WTC11 (cell line): Measurements from ENCODE around the gene IFNGR2. TPM values are rescaled to one million over a fixed set of nuclear protein-coding genes. Genes with fewer than 3 reads are reported as not detected.
"Not testable (repeated sequence)": the region's sequence is repeated elsewhere in the genome, so short reads cannot be mapped to it uniquely, and the experiment has no call there.

Experiments
- ATAC-seq: fragments of 200-7000 bp; cut with Tn5 transposase; 2 replicates; pipeline ENCODE4 v1.10.0; 2021; ENCODE audit warnings: mild to moderate bottlenecking, moderate library complexity
- CTCF ChIA-PET: fragments of 300-600 bp; sonication (Branson Sonifier 250); formaldehyde crosslinking; loops from one replicate; lab custom pipeline; 2021; ENCODE audit warnings: antibody characterized with exemption; lab: Charles Lee
- POLR2A ChIA-PET: fragments of 350-600 bp; sonication (Branson Sonifier 250); formaldehyde crosslinking; loops from one replicate; lab custom pipeline; 2021; ENCODE audit warnings: antibody characterized with exemption; lab: Charles Lee
- DNase-seq: peaks from one replicate; pipeline ENCODE4 v3.0.0; 2021; ENCODE audit warnings: low spot score
- H3K27ac Mint-ChIP-seq: 2 replicates; pipeline ENCODE4 v1.8.0; 2021; ENCODE audit warnings: mixed read lengths
- H3K27me3 Mint-ChIP-seq: 2 replicates; pipeline ENCODE4 v1.8.0; 2021; ENCODE audit warnings: low read depth, mild to moderate bottlenecking, moderate library complexity, mixed read lengths
- H3K36me3 Mint-ChIP-seq: 2 replicates; pipeline ENCODE4 v1.8.0; 2021; ENCODE audit warnings: mixed read lengths
- H3K4me1 Mint-ChIP-seq: 2 replicates; pipeline ENCODE4 v1.8.0; 2022; ENCODE audit warnings: mixed read lengths
- H3K4me3 Mint-ChIP-seq: 2 replicates; pipeline ENCODE4 v1.8.0; 2021; ENCODE audit warnings: mild to moderate bottlenecking, moderate library complexity, mixed read lengths
- H3K9me3 Mint-ChIP-seq: 2 replicates; pipeline ENCODE4 v1.8.0; 2021; ENCODE audit warnings: mixed read lengths
- ATF2 ChIP-seq: sonication (generic); formaldehyde crosslinking; IDR thresholded peaks from 2 replicates; pipeline ENCODE4 v1.8.1; 2022; ENCODE audit warnings: low read depth, missing genetic modification reagents, borderline replicate concordance
- CREM ChIP-seq: sonication (generic); formaldehyde crosslinking; IDR thresholded peaks from 2 replicates; pipeline ENCODE4 v1.8.1; 2022; ENCODE audit warnings: mild to moderate bottlenecking, missing genetic modification reagents, moderate library complexity
- GABPB1 ChIP-seq: sonication (generic); formaldehyde crosslinking; IDR thresholded peaks from 2 replicates; pipeline ENCODE4 v1.8.1; 2023; ENCODE audit warnings: mild to moderate bottlenecking, missing genetic modification reagents
- MXD4 ChIP-seq: fragments of 250-450 bp; sonication (Bioruptor Pico); IDR thresholded peaks from 2 replicates; pipeline ENCODE4 v1.8.0; 2021; ENCODE audit warnings: mild to moderate bottlenecking, moderate library complexity, borderline replicate concordance
- RELA ChIP-seq: sonication (generic); formaldehyde crosslinking; IDR thresholded peaks from 2 replicates; pipeline ENCODE4 v1.8.1; 2022; ENCODE audit warnings: missing genetic modification reagents, mild to moderate bottlenecking, borderline replicate concordance
- SMAD3 ChIP-seq: sonication (generic); formaldehyde crosslinking; IDR thresholded peaks from 2 replicates; pipeline ENCODE4 v1.8.0; 2022; ENCODE audit warnings: missing genetic modification reagents, mild to moderate bottlenecking, borderline replicate concordance
- USF1 ChIP-seq: sonication (generic); formaldehyde crosslinking; IDR thresholded peaks from 2 replicates; pipeline ENCODE4 v1.8.0; 2022; ENCODE audit warnings: mild to moderate bottlenecking, missing genetic modification reagents
- ZNF219 ChIP-seq: sonication (generic); formaldehyde crosslinking; IDR thresholded peaks from 2 replicates; pipeline ENCODE4 v1.8.0; 2023; ENCODE audit warnings: missing genetic modification reagents, mild to moderate bottlenecking, borderline replicate concordance
- ZNF512 ChIP-seq: sonication (generic); formaldehyde crosslinking; IDR thresholded peaks from 2 replicates; pipeline ENCODE4 v1.8.1; 2022; ENCODE audit warnings: missing genetic modification reagents, borderline replicate concordance
- ZNF532 ChIP-seq: fragments of 250-450 bp; sonication (Bioruptor Pico); IDR thresholded peaks from 2 replicates; pipeline ENCODE4 v1.9.0; 2021; ENCODE audit warnings: mild to moderate bottlenecking, borderline replicate concordance
- ZSCAN18 ChIP-seq: fragments of 250-450 bp; sonication (Bioruptor Pico); IDR thresholded peaks from 2 replicates; pipeline ENCODE4 v2.1.2; 2022; ENCODE audit warnings: mild to moderate bottlenecking, moderate library complexity
- total RNA-seq: library from RNA; stranded (reverse); gene quantifications from 3 replicates; pipeline ENCODE4 v1.2.3, GENCODE V29; 2021
- TF ChIP-seq, protein P1 (sequence below): sonication (generic); formaldehyde crosslinking; IDR thresholded peaks from 2 replicates; pipeline ENCODE4 v1.8.1; 2023; ENCODE audit warnings: mild to moderate bottlenecking, missing genetic modification reagents, borderline replicate concordance
- TF ChIP-seq, protein P2 (sequence below): sonication (generic); formaldehyde crosslinking; IDR thresholded peaks from 2 replicates; pipeline ENCODE4 v1.8.1; 2023; ENCODE audit warnings: mild to moderate bottlenecking, missing genetic modification reagents, moderate library complexity

Gene IFNGR2
- total RNA-seq, 1 experiment from 2014 or later, result 34.1 TPM

DNA sequence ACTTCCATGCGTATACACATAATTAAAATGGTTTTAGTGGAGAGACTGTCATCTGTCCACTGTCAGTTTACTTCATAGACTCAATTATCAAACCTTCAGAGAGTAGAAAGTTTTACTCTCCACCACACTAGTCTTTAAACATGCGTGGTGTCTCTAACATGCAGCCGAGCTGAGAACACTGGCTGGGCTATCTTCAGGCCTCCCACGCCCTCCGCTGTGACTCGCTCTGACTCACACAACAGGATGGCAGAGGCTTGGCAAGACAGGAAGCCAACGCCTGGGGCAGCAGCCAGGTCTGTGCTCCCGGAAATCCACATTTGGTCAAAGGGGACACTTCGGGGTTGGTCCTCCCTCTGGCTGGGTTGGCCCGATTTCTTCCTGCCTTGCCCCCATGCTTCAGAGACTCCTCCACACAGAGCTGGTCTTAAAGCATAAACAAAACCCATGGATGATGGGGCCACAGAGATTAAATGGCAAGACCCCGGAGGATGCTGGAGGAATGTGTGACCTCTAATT, 22.7 kb upstream of the IFNGR2 start (continued):
- no peak for TF ChIP-seq ZNF532 (CRISPR knock-in tag)

- H3K27me3 Mint-ChIP-seq, H3K4me3 Mint-ChIP-seq, DNase-seq, H3K36me3 Mint-ChIP-seq, H3K9me3 Mint-ChIP-seq, ATAC-seq, H3K27ac Mint-ChIP-seq, POLR2A ChIA-PET: not testable (repeated sequence)
- H3K4me1 Mint-ChIP-seq, result peaks cover 11% of the 10 kb centered on the region
- CTCF ChIA-PET, result interaction anchor here (0.9 kb wide), 1 partner anchor 20 kb away, joined by 3 read pairs; no protein-coding TSS in a partner anchor
Observed at GRCh38 chr21:33381381-33381780, 21.8 kb upstream of the IFNGR2 start.

DNA sequence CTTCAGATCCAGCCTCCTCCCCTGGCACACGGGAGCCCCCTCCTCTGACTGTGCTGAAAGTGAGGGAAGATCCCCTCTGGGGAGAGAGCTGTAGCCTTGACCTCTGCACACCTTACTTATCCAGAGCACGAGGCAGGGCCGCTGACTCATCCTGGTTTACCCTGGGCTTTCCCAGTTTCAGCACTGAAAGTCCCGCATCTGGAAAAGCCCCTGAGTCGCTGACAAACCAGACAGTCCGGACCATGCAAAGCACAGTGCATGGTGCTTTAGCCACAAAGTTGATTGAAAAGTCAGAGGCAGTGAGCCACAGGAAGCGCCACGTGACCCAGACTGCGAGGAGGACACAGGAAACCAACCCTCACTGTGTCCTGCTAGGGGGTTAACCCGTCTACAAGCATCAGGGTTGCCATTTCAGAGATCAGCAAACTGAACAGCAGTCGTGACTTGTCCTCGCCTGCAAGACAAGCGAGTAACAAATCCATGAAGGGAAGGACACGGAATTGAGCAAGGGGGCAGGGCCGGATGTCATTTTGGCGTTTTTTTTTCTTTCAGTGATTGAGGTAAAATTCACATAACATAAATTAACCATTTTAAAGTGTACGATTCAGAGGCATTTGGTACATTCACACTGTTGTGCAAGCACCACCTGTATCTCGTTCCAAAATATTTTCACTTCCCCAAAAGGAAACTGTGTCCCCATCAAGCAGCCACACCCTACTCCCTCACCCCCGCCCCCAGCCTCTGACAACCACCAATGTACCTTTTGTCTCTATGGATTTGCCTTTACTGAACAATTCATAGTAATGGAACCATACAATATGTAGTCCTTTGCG, 19.9 kb upstream of the IFNGR2 start:
- TF ChIP-seq ZSCAN18 (CRISPR knock-in tag) (no peak), ATF2 (CRISPR knock-in tag) (no peak), CREM (no peak), USF1 (peak; percentile 72), MXD4 (CRISPR knock-in tag) (no peak), ZNF219 (CRISPR knock-in tag) (no peak), ZNF512 (no peak), RELA (CRISPR knock-in tag) (no peak), SMAD3 (CRISPR knock-in tag) (no peak), GABPB1 (CRISPR knock-in tag) (peak; percentile 72; the same call in 1 of the 2 replicates)
- TF ChIP-seq, protein P1, sequence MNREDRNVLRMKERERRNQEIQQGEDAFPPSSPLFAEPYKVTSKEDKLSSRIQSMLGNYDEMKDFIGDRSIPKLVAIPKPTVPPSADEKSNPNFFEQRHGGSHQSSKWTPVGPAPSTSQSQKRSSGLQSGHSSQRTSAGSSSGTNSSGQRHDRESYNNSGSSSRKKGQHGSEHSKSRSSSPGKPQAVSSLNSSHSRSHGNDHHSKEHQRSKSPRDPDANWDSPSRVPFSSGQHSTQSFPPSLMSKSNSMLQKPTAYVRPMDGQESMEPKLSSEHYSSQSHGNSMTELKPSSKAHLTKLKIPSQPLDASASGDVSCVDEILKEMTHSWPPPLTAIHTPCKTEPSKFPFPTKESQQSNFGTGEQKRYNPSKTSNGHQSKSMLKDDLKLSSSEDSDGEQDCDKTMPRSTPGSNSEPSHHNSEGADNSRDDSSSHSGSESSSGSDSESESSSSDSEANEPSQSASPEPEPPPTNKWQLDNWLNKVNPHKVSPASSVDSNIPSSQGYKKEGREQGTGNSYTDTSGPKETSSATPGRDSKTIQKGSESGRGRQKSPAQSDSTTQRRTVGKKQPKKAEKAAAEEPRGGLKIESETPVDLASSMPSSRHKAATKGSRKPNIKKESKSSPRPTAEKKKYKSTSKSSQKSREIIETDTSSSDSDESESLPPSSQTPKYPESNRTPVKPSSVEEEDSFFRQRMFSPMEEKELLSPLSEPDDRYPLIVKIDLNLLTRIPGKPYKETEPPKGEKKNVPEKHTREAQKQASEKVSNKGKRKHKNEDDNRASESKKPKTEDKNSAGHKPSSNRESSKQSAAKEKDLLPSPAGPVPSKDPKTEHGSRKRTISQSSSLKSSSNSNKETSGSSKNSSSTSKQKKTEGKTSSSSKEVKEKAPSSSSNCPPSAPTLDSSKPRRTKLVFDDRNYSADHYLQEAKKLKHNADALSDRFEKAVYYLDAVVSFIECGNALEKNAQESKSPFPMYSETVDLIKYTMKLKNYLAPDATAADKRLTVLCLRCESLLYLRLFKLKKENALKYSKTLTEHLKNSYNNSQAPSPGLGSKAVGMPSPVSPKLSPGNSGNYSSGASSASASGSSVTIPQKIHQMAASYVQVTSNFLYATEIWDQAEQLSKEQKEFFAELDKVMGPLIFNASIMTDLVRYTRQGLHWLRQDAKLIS (CRISPR knock-in tag), result no peak
- TF ChIP-seq, protein P2, sequence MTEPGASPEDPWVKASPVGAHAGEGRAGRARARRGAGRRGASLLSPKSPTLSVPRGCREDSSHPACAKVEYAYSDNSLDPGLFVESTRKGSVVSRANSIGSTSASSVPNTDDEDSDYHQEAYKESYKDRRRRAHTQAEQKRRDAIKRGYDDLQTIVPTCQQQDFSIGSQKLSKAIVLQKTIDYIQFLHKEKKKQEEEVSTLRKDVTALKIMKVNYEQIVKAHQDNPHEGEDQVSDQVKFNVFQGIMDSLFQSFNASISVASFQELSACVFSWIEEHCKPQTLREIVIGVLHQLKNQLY (CRISPR knock-in tag), result no peak
- TF ChIP-seq, all 79 proteins: peak for 2
- no peaks in the 10 kb centered on the region for H3K9me3 Mint-ChIP-seq
- ChIA-PET POLR2A (no interaction called here), CTCF (no interaction called here)
- no peaks in the 10 kb centered on the region for H3K36me3 Mint-ChIP-seq
- H3K27me3 Mint-ChIP-seq, result no peaks in the 10 kb centered on the region; the same call in 1 of the 2 replicates
- peak; percentile 71 for ATAC-seq
- H3K27ac Mint-ChIP-seq, result peak overlapping the region; percentile 37; the same call in 1 of the 2 replicates
- H3K4me1 Mint-ChIP-seq, result peaks cover 11% of the 10 kb centered on the region
- no peak overlapping the region for H3K4me3 Mint-ChIP-seq
- DNase-seq, result no peak
